Tibial nerve (tissue), 4 donors: ENCODE data around the gene NFATC1. TPM values are rescaled to one million over a fixed set of nuclear protein-coding genes. Genes with fewer than 3 reads are reported as not detected.
A peak's percentile ranks its signal among the peaks of the same experiment; 100 is the strongest.

Experiments
- DNase-seq, 2 donors: peaks; one replicate each; pipeline ENCODE4 v3.0.0-alpha.2; 2019; ENCODE audit warnings: low spot score in 2 of 2
- H3K27ac ChIP-seq, 4 donors: fragments of 200-600 bp; sonication (generic) in 3 of 4; one replicate each; pipeline ENCODE4 v1.5.1; 2017 to 2019; ENCODE audit warnings: mild to moderate bottlenecking in 1 of 4
- H3K27me3 ChIP-seq, 2 donors: fragments of 200-600 bp; sonication (generic) in 1 of 2; one replicate each; pipeline versions ENCODE4 v1.5.1 to v1.6.0; 2017 to 2019
- H3K36me3 ChIP-seq, 3 donors: fragments of 200-600 bp; sonication (generic); one replicate each; pipeline ENCODE4 v1.5.1; 2018 to 2019
- H3K4me1 ChIP-seq, 4 donors: fragments of 200-600 bp; sonication (generic) in 3 of 4; one replicate each; pipeline ENCODE4 v1.5.1; 2017 to 2019
- H3K4me3 ChIP-seq, 4 donors: fragments of 200-600 bp; sonication (generic) in 3 of 4; one replicate each; pipeline ENCODE4 v1.5.1; 2017 to 2019; ENCODE audit warnings: mild to moderate bottlenecking in 1 of 4, moderate library complexity in 1 of 4
- H3K9me3 ChIP-seq, 4 donors: fragments of 200-600 bp; sonication (generic) in 3 of 4; one replicate each; pipeline ENCODE4 v1.5.1; 2017 to 2019
- CTCF ChIP-seq, 5 experiments: fragments of 200-600 bp in 3 of 5; fragments of 450-650 bp in 2 of 5; sonication (generic) in 3 of 5; IDR thresholded peaks; one replicate each; pipeline ENCODE4 v1.5.1; 2016 to 2019; ENCODE audit warnings: antibody characterized with exemption in 5 of 5, mild to moderate bottlenecking in 3 of 5, moderate library complexity in 2 of 5
- EP300 ChIP-seq, 2 donors: sonication (generic); formaldehyde crosslinking; IDR thresholded peaks; one replicate each; pipeline ENCODE4 v1.6.1; 2017; ENCODE audit warnings: antibody characterized with exemption in 2 of 2, mild to moderate bottlenecking in 1 of 2
- POLR2A ChIP-seq, 2 donors: fragments of 450-650 bp; IDR thresholded peaks; one replicate each; pipeline ENCODE4 v1.6.1; 2017; ENCODE audit warnings: antibody characterized with exemption in 2 of 2, mild to moderate bottlenecking in 2 of 2, moderate library complexity in 2 of 2
- WGBS, 2 donors: methylation state at CpG; one replicate each; pipeline ENCODE4 v1.1.5; 2018; 5-methylcytosine and 5-hydroxymethylcytosine counted together
- total RNA-seq, 4 donors: library from RNA; depleted of rRNA; stranded (reverse); fragments of >200 nt; gene quantifications; one replicate each; pipeline ENCODE4 v1.1.0, GENCODE V29; 2016

The NFATC1 gene
- total RNA-seq, 4 donors from 2014 or later: 33.7 to 48.6 (median 37.8) TPM

DNA sequence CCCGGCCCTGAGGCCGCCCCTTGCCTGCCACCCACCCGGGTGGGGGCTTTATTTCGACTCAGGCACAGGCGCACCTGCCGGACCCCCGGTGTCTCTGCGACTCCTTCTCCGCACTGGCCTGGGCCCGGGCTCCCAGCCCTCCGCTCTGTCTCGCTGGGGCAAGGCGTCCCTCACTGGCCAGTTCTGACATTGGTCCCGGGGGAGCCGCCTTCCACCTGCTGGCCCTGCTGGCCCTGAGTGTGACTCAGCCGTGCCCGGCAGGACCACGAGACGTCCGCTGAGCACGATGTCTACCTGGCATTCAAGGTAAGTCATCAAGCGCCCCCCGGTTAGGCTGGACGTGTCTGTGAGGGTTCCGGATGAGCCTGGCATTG, 152.3 kb downstream of the NFATC1 start:
- peaks cover 0 to 18% (median 6%) of the 10 kb centered on the region in 4 donors for H3K4me1 ChIP-seq
- no peak overlapping the region for H3K4me3 ChIP-seq
- WGBS, 2 donors: 92% methylated on average over 21 of the region's 25 CpGs
- DNase-seq: no peak
- no peaks in the 10 kb centered on the region for H3K36me3 ChIP-seq
- peak overlapping the region in 1 of 4 donors; percentile 44 for H3K27ac ChIP-seq
- no peaks in the 10 kb centered on the region for H3K9me3 ChIP-seq
- TF ChIP-seq EP300 (IDR thresholded peaks at IDR 0.05) (no peak), POLR2A (IDR thresholded peaks at IDR 0.05) (no peak), CTCF (IDR thresholded peaks at IDR 0.05) (no peak)
- no peaks in the 10 kb centered on the region for H3K27me3 ChIP-seq

DNA sequence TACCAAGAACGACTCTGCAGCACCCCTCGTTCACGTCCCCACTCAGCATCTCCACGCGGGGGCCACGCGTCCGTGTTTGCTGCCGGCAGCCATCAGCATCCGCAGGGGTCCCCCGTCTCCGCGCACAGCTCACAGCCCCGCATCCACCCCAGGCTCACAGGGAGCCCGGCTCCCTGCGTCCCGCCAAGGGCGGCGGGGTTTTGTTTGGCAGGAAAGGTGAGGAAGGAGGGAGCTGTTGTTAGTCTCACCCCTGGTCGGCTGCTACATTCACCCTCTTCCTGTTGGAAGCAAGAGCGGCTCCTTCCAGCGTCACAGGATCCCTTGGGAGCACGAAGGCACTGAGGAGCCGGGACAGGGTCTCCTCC, 152.9 kb downstream of the NFATC1 start:
- Histone ChIP-seq H3K27ac (no peak overlapping the region), H3K9me3 (no peaks in the 10 kb centered on the region), H3K4me1 (peaks cover 0 to 18% (median 6%) of the 10 kb centered on the region in 4 donors), H3K27me3 (no peaks in the 10 kb centered on the region), H3K4me3 (no peak overlapping the region), H3K36me3 (no peaks in the 10 kb centered on the region)
- DNase-seq: no peak
- no peak for TF ChIP-seq EP300 (IDR thresholded peaks at IDR 0.05)
- no peak for TF ChIP-seq CTCF (IDR thresholded peaks at IDR 0.05)
- no peak for TF ChIP-seq POLR2A (IDR thresholded peaks at IDR 0.05)
- WGBS, 2 donors: 86 to 89% methylated on average over 24 of the region's 24 CpGs

GRCh38 chr18:79548986-79549637, 153.4 kb downstream of the NFATC1 start:
- Histone ChIP-seq H3K9me3 (no peaks in the 10 kb centered on the region), H3K27ac (no peak overlapping the region), H3K4me3 (no peak overlapping the region), H3K4me1 (peaks cover 0 to 18% (median 6%) of the 10 kb centered on the region in 4 donors), H3K36me3 (no peaks in the 10 kb centered on the region), H3K27me3 (no peaks in the 10 kb centered on the region)
- no peak for TF ChIP-seq CTCF (IDR thresholded peaks at IDR 0.05)
- DNase-seq: no peak
- 89 to 91% methylated on average over 31 of the region's 31 CpGs for WGBS, 2 donors

GRCh38 chr18:79549638-79550000, 153.9 kb downstream of the NFATC1 start:
- 90 to 94% methylated on average over 15 to 20 of the region's 20 CpGs for WGBS, 2 donors
- no peak for TF ChIP-seq EP300 (IDR thresholded peaks at IDR 0.05)
- TF ChIP-seq POLR2A (IDR thresholded peaks at IDR 0.05): no peak
- no peak for TF ChIP-seq CTCF (IDR thresholded peaks at IDR 0.05)
- Histone ChIP-seq H3K9me3 (no peaks in the 10 kb centered on the region), H3K4me3 (no peak overlapping the region), H3K4me1 (peaks cover 0 to 18% (median 6%) of the 10 kb centered on the region in 4 donors), H3K27me3 (no peaks in the 10 kb centered on the region), H3K36me3 (no peaks in the 10 kb centered on the region), H3K27ac (no peak overlapping the region)
- DNase-seq: no peak

- Histone ChIP-seq H3K36me3 (no peaks in the 10 kb centered on the region), H3K9me3 (no peaks in the 10 kb centered on the region), H3K27ac (no peak overlapping the region), H3K27me3 (no peaks in the 10 kb centered on the region), H3K4me3 (no peak overlapping the region), H3K4me1 (peaks cover 0 to 11% (median 3%) of the 10 kb centered on the region in 4 donors)
- no peak for TF ChIP-seq EP300 (IDR thresholded peaks at IDR 0.05)
- no peak for DNase-seq
- WGBS, 2 donors: 83 to 90% methylated on average over 9 to 17 of the region's 20 CpGs
These were observed 156.5 kb downstream of the NFATC1 start for GRCh38 chr18:79552140-79552631.
